Measurements from ENCODE around the gene CIDEA.

The CIDEA gene

DNA sequence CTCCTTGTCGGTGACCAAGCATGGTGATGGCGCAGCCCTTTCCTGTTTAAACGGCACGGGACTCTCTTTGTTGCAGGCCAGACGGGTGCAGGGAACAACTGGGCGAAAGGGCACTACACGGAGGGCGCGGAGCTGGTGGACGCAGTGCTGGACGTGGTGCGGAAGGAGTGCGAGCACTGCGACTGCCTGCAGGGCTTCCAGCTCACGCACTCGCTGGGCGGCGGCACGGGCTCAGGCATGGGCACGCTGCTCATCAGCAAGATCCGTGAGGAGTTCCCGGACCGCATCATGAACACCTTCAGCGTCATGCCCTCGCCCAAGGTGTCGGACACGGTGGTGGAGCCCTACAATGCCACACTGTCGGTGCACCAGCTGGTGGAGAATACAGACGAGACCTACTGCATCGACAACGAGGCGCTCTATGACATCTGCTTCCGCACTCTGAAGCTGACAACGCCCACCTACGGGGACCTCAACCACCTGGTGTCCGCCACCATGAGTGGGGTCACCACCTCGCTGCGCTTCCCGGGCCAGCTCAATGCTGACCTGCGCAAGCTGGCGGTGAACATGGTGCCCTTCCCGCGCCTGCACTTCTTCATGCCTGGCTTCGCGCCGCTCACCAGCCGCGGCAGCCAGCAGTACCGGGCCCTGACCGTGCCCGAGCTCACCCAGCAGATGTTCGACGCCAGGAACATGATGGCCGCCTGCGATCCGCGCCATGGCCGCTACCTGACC, 71.0 kb downstream of the CIDEA start:
- no peak for DNase-seq

DNA sequence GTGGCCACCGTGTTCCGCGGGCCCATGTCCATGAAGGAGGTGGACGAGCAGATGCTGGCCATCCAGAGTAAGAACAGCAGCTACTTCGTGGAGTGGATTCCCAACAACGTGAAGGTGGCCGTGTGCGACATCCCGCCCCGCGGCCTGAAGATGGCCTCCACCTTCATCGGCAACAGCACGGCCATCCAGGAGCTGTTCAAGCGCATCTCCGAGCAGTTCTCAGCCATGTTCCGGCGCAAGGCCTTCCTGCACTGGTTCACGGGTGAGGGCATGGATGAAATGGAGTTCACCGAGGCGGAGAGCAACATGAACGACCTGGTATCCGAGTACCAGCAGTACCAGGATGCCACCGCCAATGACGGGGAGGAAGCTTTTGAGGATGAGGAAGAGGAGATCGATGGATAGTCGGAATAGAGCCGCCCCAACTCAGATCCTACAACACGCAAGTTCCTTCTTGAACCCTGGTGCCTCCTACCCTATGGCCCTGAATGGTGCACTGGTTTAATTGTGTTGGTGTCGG, 71.6 kb downstream of the CIDEA start:
- no peak for DNase-seq

DNA sequence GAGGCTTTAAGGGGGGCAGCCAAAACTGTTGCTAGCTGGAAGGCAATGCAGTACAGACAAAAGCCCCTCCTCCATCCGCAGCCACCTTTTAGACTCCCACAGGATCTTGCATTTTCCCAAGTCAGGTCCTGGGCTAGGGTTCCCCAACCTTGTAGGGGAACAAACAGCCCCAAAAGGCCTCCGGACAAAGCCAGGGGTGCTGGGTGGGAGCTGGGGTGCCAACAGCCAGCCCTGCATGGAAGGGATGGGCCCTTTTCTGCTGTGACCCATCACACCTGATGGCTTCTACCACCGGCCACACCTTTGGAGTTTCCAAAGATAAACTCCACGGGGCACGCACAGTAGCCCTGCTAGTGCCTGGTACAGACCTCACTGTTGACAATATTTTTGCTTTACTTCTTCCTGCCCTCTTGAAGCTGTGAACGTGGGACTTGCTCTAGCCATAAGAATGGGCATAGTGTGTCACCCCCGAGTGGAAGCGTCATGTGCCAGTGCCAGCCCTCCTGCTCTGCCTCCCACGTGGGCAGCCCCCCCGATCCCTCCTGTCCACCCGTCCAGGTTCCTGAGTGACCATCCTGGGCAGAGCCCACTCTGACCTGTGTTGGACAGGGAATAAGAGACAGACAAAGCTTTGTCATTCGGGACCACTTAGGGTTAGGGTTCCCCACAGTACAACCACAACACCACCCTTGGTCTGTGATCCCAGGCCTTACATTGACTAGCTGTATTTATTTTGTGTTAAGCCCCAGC, 72.7 kb downstream of the CIDEA start:
- no peak for DNase-seq
